Immature natural killer cell (primary cell): ENCODE measurements around the gene TMEFF2. TPM values are rescaled to one million over a fixed set of nuclear protein-coding genes. Genes with fewer than 3 reads are reported as not detected.
A peak's percentile ranks its signal among the peaks of the same experiment; 100 is the strongest.

Experiments used
- DNase-seq, 3 donors: peaks; one replicate each; pipeline ENCODE4 v3.0.0; 2022; ENCODE audit warnings: mixed read lengths in 1 of 3
- H3K27ac Mint-ChIP-seq, 6 donors: one replicate each; pipeline ENCODE4 v1.8.0; 2020; ENCODE audit warnings: mixed read lengths in 6 of 6, mild to moderate bottlenecking in 5 of 6, inconsistent platforms in 4 of 6, moderate library complexity in 3 of 6
- H3K27me3 Mint-ChIP-seq, 3 donors: one replicate each; pipeline ENCODE4 v1.8.0; 2020 to 2021; ENCODE audit warnings: low read depth in 3 of 3, mild to moderate bottlenecking in 3 of 3, mixed read lengths in 3 of 3, moderate library complexity in 3 of 3, inconsistent platforms in 1 of 3
- H3K36me3 Mint-ChIP-seq, 3 donors: one replicate each; pipeline ENCODE4 v1.8.0; 2020; ENCODE audit warnings: mixed read lengths in 3 of 3, inconsistent platforms in 2 of 3, mild to moderate bottlenecking in 2 of 3
- H3K4me1 Mint-ChIP-seq, 2 donors: one replicate each; pipeline ENCODE4 v1.8.0; 2020; ENCODE audit warnings: inconsistent platforms in 2 of 2, mild to moderate bottlenecking in 2 of 2, mixed read lengths in 2 of 2, moderate library complexity in 1 of 2
- H3K4me3 Mint-ChIP-seq, 5 donors: one replicate each; pipeline ENCODE4 v1.8.0; 2020; ENCODE audit warnings: mild to moderate bottlenecking in 5 of 5, mixed read lengths in 5 of 5, inconsistent platforms in 3 of 5, moderate library complexity in 3 of 5
- H3K9me3 Mint-ChIP-seq, 6 donors: one replicate each; pipeline ENCODE4 v1.8.0; 2020; ENCODE audit warnings: mild to moderate bottlenecking in 6 of 6, mixed read lengths in 6 of 6, inconsistent platforms in 4 of 6, moderate library complexity in 3 of 6
- polyA plus RNA-seq, 3 donors: library from polyadenylated mRNA; unstranded; fragments of 300-500 nt; fragmentation: Illumina TruSeq; gene quantifications; one replicate each; pipeline ENCODE4 v1.2.3, GENCODE V29; 2021

Gene TMEFF2
- polyA plus RNA-seq, 3 donors from 2014 or later, result not detected

DNA sequence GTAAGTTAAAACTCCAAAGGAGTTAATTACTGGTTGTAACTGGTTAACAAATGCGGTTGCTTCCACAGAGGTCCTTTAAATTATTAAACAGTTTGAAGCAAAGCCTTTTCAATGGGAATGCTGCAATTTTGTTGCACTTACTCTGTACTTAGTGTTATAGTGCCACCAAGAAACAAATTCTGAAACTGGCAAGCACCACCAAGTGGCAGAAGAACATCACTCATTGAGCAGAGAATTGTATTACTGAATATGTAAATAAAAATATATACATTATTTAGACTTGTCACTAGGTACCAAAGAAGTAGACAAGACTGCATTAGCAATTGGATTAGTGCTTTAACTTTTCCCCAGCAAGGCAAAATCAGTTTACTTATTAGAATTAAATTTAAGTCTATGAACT, 2.6 kb upstream of the TMEFF2 start:
- H3K27me3 Mint-ChIP-seq, result peaks cover 17 to 32% (median 26%) of the 10 kb centered on the region in 3 donors
- H3K4me3 Mint-ChIP-seq, result no peak overlapping the region
- no peaks in the 10 kb centered on the region for H3K36me3 Mint-ChIP-seq
- H3K27ac Mint-ChIP-seq, result no peak overlapping the region
- H3K4me1 Mint-ChIP-seq, result peaks cover 22 to 30% of the 10 kb centered on the region in 2 donors
- DNase-seq, result no peak
- H3K9me3 Mint-ChIP-seq, result no peaks in the 10 kb centered on the region

GRCh38 chr2:192196421-192197194, 1.9 kb upstream of the TMEFF2 start:
- no peak for DNase-seq
- Mint-ChIP-seq H3K4me3 (peak overlapping the region; percentile 12 to 78 (median 71)), H3K9me3 (no peaks in the 10 kb centered on the region), H3K36me3 (no peaks in the 10 kb centered on the region), H3K27me3 (peaks cover 17 to 35% (median 29%) of the 10 kb centered on the region in 3 donors), H3K4me1 (peaks cover 22 to 30% of the 10 kb centered on the region in 2 donors), H3K27ac (no peak overlapping the region)

DNA sequence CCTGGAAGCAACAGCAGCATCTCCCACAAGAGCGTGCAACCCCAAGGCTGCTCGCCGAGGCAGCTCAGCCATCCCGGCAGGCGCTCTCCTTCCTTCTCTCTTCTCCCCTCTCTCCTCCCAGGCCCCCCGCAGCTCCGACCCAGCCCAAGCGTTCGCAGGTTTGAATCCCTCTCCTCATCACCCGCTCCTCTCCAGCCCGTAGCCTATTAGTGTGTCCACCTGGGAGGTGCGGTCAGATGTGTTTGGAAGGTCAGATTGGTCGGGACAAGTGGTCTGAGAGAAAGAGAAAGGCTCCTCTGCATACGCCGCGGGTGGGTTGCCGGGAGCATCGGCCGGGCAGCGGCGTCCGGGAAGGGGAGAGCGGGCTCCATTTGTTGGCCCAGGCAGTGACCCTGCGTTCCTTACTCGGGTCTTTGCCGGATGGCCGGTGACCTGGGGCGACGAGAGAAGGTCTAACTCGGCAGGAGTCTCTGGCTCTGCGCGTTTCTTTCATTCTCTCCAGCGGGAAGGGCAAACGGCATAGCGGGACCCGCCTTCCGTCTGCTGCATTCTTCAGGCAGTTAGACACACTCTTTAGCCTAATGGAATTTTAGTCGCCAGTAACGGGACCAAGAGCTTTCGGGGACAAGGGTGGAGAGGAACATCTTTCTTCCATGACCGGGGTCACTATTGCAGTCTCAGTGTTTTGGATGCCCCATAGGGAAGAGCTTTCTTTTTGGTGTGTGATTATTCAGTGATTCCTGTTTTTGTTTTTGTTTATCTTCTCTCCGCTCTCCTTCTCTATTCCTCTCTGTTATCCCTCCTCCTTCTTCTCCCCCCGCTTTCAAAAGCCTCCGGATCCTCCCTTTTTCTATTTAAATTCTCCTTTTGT, 1.1 kb upstream of the TMEFF2 start:
- peak overlapping the region; percentile 70 to 78 (median 75) for H3K4me3 Mint-ChIP-seq
- H3K27ac Mint-ChIP-seq, result no peak overlapping the region
- peaks cover 22 to 30% of the 10 kb centered on the region in 2 donors for H3K4me1 Mint-ChIP-seq
- H3K27me3 Mint-ChIP-seq, result peaks cover 17 to 39% (median 29%) of the 10 kb centered on the region in 3 donors
- no peaks in the 10 kb centered on the region for H3K9me3 Mint-ChIP-seq
- no peak for DNase-seq
- H3K36me3 Mint-ChIP-seq, result no peaks in the 10 kb centered on the region

- no peaks in the 10 kb centered on the region for H3K9me3 Mint-ChIP-seq
- peak in 1 of 3 donors; percentile 11 for DNase-seq
- peaks cover 17 to 39% (median 25%) of the 10 kb centered on the region in 3 donors for H3K27me3 Mint-ChIP-seq
- H3K4me3 Mint-ChIP-seq, result peak overlapping the region; percentile 67 to 78 (median 75)
- H3K36me3 Mint-ChIP-seq, result no peaks in the 10 kb centered on the region
- peaks cover 22 to 30% of the 10 kb centered on the region in 2 donors for H3K4me1 Mint-ChIP-seq
- no peak overlapping the region for H3K27ac Mint-ChIP-seq
These were observed 368 bp downstream of the TMEFF2 start for GRCh38 chr2:192194265-192194865.

DNA sequence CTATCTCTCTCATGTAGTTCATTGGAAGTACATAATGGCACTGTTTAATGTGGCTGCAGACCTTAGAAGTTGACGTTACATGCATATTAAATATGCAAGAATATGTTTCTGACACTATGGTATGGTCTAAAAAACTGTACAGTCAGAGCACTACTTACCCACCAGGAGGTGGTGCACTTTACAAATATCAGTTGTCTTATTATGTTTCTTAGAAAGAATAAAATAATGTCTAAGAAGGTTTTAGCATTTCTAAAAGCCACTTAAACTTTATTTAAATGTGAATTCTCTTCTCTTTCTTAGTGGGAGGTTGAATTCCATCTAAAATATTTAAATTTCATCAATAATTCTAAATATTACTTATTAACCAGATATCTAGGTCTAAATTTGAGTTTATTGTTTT, 4.3 kb downstream of the TMEFF2 start:
- Mint-ChIP-seq H3K4me3 (no peak overlapping the region), H3K4me1 (peaks cover 9 to 16% of the 10 kb centered on the region in 2 donors), H3K27me3 (peaks cover 13 to 27% (median 19%) of the 10 kb centered on the region in 3 donors), H3K36me3 (no peaks in the 10 kb centered on the region), H3K9me3 (no peaks in the 10 kb centered on the region), H3K27ac (no peak overlapping the region)
- no peak for DNase-seq

GRCh38 chr2:192186806-192187205, 7.9 kb downstream of the TMEFF2 start:
- no peak for DNase-seq
- Mint-ChIP-seq H3K36me3 (no peaks in the 10 kb centered on the region), H3K27me3 (peaks cover 6 to 8% (median 8%) of the 10 kb centered on the region in 3 donors), H3K9me3 (no peaks in the 10 kb centered on the region), H3K4me3 (no peak overlapping the region), H3K27ac (no peak overlapping the region), H3K4me1 (no peaks in the 10 kb centered on the region)

DNA sequence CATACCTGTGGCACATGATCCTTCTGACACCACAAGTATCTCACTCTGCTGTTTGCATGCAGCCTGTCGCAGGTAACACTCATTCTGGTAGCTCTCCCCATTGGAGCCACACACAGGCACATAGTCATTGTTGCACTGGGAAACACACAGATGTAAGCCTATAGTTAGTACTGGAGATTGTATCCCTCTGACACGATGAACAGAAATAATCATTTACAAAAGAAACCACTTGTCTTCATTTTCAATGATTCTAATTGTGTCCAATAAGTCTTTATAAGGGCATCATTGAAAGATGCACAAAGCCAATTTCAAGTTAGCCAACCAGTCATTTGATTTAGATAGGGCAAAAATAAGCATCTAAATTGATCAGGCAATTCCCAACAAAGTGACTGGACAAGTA, 10.4 kb downstream of the TMEFF2 start:
- H3K4me3 Mint-ChIP-seq, result no peak overlapping the region
- H3K4me1 Mint-ChIP-seq, result no peaks in the 10 kb centered on the region
- no peaks in the 10 kb centered on the region for H3K36me3 Mint-ChIP-seq
- H3K27ac Mint-ChIP-seq, result no peak overlapping the region
- H3K27me3 Mint-ChIP-seq, result peaks cover 3 to 8% (median 3%) of the 10 kb centered on the region in 3 donors
- no peaks in the 10 kb centered on the region for H3K9me3 Mint-ChIP-seq
- DNase-seq, result no peak

GRCh38 chr2:192183296-192183695, 11.4 kb downstream of the TMEFF2 start:
- Mint-ChIP-seq H3K4me1 (no peaks in the 10 kb centered on the region), H3K36me3 (no peaks in the 10 kb centered on the region), H3K27ac (no peak overlapping the region), H3K4me3 (no peak overlapping the region), H3K9me3 (no peaks in the 10 kb centered on the region), H3K27me3 (peaks cover 3 to 4% (median 3%) of the 10 kb centered on the region in 3 donors)
- DNase-seq, result no peak

GRCh38 chr2:192166946-192167345, 27.8 kb downstream of the TMEFF2 start:
- H3K36me3 Mint-ChIP-seq, result no peaks in the 10 kb centered on the region
- H3K4me1 Mint-ChIP-seq, result peaks cover 5% of the 10 kb centered on the region in 2 donors
- no peak for DNase-seq
- H3K9me3 Mint-ChIP-seq, result no peaks in the 10 kb centered on the region
- no peak overlapping the region for H3K27ac Mint-ChIP-seq
- H3K27me3 Mint-ChIP-seq, result peaks cover 0 to 4% (median 2%) of the 10 kb centered on the region in 3 donors
- H3K4me3 Mint-ChIP-seq, result no peak overlapping the region

- DNase-seq, result no peak
- Mint-ChIP-seq H3K36me3 (no peaks in the 10 kb centered on the region), H3K27ac (no peak overlapping the region), H3K9me3 (no peaks in the 10 kb centered on the region), H3K4me1 (peaks cover 10 to 12% of the 10 kb centered on the region in 2 donors), H3K27me3 (peaks cover 0 to 4% (median 1%) of the 10 kb centered on the region in 3 donors), H3K4me3 (no peak overlapping the region)
These were observed 28.9 kb downstream of the TMEFF2 start for GRCh38 chr2:192165842-192166241.

- peak; percentile 52 to 56 (median 55) for DNase-seq
- peak overlapping the region in 4 of 5 donors; percentile 7 to 59 (median 42) for H3K4me3 Mint-ChIP-seq
- H3K4me1 Mint-ChIP-seq, result peaks cover 10 to 12% of the 10 kb centered on the region in 2 donors
- no peak overlapping the region for H3K27ac Mint-ChIP-seq
- no peaks in the 10 kb centered on the region for H3K9me3 Mint-ChIP-seq
- H3K36me3 Mint-ChIP-seq, result no peaks in the 10 kb centered on the region
- peaks cover 0 to 5% (median 1%) of the 10 kb centered on the region in 3 donors for H3K27me3 Mint-ChIP-seq
These were observed 32.2 kb downstream of the TMEFF2 start for GRCh38 chr2:192162392-192163042.

- Mint-ChIP-seq H3K4me3 (no peak overlapping the region), H3K27ac (no peak overlapping the region)
- no peak for DNase-seq
These were observed 33.0 kb downstream of the TMEFF2 start for GRCh38 chr2:192161656-192162290.

DNA sequence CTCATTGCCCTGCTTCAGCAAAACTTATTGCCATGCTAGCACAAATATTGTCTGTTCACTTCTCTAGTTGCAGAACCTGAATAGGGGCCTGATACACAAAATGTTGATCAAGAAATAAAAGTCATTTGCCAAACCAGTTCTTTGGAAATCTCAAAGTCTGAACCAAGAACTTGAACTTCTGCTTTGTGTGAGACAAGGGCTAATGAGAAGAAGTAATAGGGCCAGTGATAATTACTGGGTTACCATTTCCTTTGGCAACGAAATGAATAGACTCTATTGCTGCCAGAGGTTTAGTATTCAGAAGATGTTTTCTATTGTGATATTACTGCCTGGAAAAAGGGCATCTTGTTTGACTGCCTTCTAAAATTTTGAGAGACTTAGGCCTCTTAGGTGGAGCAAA, 35.0 kb downstream of the TMEFF2 start:
- H3K27me3 Mint-ChIP-seq, result peaks cover 0 to 5% (median 0%) of the 10 kb centered on the region in 3 donors
- no peak overlapping the region for H3K27ac Mint-ChIP-seq
- no peak overlapping the region for H3K4me3 Mint-ChIP-seq
- peaks cover 10 to 12% of the 10 kb centered on the region in 2 donors for H3K4me1 Mint-ChIP-seq
- DNase-seq, result no peak
- H3K9me3 Mint-ChIP-seq, result no peaks in the 10 kb centered on the region
- no peaks in the 10 kb centered on the region for H3K36me3 Mint-ChIP-seq

More at GRCh38 chr2:192161656-192162290, 33.0 kb downstream of the TMEFF2 start:
- no peaks in the 10 kb centered on the region for H3K36me3 Mint-ChIP-seq
- H3K9me3 Mint-ChIP-seq, result no peaks in the 10 kb centered on the region
- H3K27me3 Mint-ChIP-seq, result peaks cover 0 to 3% (median 0%) of the 10 kb centered on the region in 3 donors
- peaks cover 10 to 12% of the 10 kb centered on the region in 2 donors for H3K4me1 Mint-ChIP-seq
